ENCODE data around the gene NFASC.

Gene NFASC

DNA sequence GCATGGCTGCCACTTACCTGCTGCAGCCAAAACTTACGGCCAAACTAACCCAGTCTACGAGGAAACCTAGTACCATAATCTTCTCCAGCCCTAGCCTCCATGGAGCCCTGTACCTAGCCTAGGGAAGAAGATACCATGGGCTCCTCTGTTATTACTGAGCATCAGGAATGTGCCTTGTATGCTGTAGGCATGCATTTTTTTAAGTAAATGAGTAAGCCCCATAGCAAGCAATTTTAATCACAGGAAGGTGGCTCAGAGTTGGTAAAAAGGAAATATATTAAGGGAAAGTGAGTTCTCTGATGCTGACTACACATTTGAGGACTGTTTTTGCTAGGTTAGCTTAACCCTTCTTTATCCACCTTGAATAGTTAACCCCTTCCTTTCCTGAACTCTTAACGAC is 21.2 kb downstream of the NFASC start:
- DNase-seq = no peak

DNA sequence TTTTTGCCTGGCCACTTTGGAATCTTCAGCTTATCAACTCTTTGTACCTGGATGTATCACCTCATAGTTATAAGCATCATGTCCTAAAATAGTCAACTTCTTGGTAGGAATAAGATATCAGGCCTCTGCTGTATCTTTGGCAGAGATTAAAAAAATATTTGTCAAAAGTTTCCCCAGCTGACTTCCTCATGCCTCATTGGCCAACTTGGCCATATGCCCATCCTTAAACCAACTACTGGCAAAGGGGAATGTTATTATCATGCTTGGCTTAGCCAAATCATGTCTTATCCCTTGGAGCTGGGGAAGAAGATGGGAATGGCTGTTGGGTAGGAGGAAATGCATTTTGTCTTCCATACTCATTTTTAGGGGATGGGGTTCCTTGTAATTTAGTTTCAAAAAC is 23.4 kb downstream of the NFASC start:
- no peak for DNase-seq

DNA sequence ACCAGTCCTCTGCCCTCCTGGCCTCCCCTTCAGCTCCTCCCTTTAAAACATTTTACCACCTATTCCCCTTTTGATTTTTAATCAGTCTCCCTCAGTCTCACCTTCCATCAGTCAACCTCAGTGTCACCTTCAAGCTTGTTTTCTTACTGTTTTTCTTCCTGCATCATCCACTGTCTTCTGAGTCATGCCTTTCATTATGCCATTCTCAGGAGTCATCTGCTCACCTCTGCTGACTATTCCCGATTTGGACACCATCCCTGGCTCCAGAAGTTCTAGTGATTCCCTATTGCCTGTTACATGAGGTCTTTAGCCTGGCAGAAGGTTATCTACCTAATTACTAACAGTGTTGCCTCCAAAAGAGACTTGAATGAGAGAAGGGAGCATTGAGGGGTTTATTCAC is 23.9 kb downstream of the NFASC start:
- DNase-seq = no peak

DNA sequence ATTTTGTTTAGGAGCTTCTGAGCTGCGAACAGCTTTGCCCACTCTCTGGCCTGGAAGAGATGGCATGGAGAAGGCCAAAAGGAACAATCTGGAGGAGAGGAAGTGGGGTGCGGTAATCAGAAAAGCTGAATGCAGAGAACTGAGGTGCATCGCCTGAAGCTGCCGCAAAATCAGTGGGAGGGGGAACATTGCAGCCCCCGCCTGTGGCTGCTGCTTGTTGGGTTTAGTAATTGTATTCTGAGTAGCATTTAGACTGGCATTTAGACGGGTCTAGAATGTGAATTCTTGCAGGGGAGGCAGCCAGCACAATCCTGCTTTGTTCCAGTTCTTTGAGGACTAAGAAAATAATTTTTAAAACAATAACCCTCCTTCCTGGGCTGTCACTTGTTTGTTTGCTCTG is 25.4 kb downstream of the NFASC start:
- DNase-seq = no peak

DNA sequence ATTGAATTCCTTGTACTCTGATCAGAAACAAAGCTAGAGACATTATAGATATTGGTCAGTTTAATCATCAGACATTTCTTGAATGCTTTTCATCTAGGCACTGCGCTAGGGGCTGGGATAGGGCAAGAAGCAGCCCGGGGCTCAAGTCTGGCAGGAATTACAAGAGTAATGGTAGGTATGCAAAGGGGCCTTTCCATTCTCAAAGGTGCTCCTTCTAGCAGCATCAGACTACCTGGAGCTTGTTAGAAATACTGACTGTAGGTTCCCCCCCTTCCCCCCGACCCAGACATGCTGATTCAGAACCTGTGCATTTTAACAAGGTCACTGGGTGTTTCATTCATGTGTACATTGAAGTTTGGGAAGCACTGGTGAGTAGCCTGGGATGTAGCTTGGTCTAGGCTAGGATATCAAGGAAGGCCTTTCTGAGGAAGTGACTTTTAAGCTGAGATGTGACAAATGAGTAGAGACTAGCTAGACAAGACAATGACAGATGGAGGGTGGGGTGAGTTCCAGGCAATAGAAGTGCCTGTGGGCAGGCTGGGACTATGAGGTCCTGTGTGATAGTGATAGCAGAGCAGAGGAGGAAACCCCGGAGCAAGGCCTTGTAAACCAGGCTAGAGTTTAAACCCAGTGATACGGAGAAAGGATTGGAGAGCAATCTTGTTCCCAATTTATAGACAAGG is 26.3 kb downstream of the NFASC start:
- no peak for DNase-seq

DNA sequence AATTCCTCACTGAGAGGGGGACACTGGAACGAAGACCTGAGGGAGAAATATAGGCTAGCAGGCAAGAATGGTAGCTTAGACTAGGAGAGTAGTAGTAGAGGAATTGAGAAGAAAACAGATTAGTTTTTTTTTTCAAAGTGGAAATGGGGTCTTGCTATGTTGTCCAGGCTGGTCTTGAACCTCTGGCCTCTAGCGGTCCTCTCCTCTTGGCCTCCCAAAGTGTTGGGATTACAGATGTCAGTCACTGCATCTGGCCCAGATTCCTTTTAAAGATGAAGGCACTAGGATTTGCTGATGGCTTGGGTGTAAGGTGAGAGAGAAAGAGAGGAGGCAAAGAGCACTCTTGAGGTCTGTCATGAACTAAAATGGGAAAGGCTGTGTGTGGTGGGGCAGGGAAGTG is 30.1 kb downstream of the NFASC start:
- DNase-seq = no peak

DNA sequence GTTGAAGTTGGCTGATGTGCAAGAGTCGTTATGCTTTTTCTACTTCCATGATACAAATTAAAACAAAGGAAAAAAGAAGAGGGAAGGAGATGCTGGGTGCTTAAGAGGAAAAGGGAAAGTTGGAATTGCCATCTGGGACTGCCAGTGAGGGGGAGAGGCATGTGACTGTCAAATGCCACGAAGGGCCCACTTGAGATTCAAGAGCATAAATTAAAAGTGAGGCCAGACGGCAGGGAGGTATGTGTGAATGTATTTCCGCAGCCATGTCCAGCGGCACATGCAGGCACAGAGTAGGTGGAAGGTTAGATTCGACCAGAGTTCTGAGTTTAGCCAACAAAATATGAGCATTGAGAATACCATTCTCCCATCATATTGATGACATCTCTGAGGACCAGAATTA is 32.0 kb downstream of the NFASC start:
- DNase-seq = no peak

DNA sequence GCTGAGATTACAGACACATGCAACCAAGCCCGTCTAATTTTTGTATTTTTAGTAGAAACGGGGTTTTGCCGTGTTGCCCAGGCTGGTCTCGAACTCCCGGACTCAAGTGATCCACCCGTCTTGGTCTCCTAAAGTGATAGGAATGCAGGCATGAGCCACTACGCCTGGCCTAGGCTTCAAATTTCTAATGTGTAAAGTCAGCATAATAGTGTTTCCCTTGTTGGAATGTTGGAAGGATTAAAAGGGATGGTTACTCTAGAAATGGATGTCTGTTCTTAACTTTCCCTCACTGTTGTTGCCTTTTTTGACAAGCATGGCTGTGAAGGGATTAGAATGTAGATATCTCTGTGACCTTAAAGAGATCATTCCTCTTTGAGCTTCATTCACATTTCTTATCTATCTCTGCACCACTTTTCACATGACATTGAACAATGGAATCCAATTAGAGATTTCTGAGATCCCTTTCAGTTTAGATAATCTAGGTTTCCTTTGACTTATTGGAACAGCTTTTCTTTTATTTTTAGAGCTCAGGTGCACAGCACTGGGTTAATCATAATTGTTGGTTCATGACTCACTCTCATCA is 33.7 kb downstream of the NFASC start:
- no peak for DNase-seq

DNA sequence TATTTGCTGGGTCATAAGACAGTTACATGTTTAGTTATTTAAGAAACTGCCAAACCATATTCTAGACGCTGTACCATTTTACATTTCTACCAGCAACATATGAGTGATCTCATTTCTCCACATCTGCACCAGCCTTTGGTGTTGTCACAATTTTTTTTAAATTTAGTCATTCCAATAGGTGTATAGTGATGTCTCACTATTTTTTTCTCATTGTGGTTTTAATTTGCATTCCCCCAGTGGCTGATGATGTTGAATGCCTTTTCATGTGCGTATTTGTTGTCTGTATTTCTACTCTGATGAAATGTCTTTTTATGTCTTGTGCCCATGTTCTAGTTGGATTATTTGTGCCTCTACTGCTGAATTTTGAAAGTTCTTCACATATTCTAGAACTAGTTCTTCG is 38.4 kb downstream of the NFASC start:
- no peak for DNase-seq

DNA sequence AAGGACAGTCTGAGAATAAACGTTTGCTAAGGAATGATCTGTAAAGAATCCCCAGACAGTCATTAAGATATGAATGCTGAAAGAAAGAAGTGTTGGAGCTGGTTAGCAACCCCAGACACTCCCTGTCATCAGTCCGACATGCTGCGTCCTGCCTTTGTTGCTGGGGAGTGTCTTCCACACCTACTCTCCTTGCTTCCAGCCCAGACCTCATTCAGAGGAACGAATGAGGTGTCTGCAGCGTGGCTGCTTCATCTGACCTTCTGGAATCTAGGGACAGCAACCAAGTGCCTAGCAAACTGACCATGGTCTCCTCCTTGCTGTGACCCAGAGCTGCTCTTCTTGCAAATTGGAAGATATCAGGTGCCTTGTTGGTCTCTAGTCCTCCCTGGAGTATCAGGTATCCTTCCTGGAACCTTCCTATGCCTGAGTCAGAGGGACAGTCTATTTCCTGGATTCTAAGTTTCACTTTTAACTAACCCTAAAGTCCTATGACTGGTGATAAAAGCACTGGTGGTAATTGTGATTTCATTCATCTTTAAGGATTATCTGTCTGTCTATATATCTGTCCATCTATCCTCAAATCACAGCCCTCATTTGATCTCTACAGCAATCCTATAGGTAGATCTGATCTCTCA is 45.3 kb downstream of the NFASC start:
- no peak for DNase-seq

DNA sequence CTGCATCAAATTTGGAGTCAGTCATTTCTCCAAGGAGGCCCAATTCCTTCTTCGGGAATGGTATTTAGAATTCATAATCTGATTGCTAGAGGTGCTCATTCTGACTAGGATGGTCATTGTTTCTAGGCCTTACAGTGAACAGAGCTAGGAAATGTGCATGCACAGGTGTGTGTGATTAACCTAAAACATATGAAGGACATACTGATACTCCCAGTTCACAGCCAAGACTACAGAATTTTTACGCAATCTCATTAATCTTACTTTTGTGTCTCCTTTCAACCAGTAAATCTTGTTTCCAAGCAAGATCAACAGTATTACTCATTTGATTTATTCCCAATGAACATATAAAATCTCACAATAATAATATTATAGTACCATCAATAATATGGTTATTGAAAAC is 47.1 kb downstream of the NFASC start:
- no peak for DNase-seq

DNA sequence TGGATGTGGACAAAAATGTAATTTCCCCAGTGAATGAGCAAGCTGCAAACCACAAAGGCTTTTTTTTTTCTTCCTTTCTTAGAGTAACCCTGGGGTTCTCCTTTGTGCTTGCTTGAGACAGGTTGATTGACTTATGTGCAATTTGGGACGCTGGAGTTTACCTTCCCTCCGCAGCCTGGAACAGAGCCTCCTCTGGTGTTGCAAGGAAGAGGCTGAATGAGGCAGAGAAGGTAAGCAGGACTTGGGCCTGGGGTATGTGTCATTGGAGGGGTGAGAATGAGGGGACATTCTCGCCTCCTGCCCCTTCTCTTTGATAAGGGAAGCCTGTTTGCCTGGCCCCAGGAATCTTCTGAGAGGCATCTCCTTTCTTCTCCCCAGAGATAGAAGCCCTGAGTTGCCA is 49.8 kb downstream of the NFASC start:
- DNase-seq = no peak

DNA sequence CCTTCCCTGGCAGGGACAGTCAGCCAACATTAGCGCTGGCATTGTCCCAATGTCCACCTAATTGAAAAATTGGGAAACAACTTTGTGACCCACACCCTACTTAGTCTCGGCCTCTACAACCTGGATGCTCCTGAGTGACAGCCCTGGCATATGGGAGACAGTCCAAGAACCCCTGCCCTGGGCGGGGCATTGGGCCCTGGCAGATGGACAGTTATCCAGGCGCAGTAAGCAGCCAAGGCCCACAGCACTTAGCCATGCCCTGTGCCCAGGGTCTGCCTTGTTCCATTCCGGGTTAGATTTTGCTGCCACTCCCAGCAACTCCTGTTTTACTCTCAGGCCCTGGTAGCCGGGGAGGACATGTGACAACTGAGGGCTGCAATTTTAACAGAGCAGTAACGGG is 50.3 kb downstream of the NFASC start:
- no peak for DNase-seq

DNA sequence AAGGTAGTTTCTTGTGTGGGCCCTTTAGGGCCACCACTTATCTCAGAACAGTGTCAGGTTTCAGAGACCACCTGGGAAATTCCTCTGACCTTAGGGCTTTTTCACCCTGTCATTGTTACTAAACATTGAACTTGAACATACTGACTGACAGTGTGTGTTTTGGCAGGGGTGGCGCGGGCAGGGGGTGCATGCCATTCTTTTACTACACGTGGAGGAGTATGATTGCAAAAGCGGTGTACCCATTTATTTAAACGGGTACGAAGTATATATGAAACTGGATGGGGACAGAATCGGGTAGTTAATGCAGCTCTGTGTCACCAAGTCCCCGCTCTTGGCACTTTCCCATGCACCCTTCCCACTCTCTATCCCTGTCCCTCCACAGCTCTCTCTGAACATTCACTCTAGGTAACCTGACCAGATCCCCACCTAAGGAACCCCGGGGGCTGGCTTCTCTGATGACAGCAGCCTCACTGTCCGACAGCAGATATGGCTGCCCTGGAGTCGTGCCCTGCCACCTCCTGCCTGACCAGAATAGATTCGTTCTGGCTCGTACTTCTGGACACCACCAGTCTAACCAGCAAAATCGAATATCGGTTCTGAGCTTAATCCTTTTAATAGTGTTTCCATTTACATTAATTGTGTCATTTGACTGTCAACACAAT is 51.3 kb downstream of the NFASC start:
- DNase-seq = no peak

DNA sequence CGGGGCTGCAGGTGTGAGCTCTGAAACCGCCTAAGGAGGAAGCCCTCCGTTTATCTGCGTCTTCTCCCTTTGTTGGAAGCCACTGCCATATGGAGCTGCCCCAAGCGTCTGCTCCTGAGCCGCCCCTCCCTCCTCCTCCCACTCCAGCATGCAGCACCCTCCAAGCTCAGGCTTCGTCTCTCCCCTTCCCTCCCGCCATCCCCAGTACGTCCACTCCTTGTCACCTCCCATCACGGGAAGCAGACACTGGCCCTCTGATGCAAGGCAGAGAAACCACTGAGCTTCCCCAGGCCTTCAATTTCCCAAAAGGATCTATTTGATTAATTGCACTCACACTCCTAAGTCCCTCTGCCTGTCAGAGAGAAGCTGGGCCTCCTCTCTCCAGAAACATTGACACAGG is 52.5 kb downstream of the NFASC start:
- no peak for DNase-seq

DNA sequence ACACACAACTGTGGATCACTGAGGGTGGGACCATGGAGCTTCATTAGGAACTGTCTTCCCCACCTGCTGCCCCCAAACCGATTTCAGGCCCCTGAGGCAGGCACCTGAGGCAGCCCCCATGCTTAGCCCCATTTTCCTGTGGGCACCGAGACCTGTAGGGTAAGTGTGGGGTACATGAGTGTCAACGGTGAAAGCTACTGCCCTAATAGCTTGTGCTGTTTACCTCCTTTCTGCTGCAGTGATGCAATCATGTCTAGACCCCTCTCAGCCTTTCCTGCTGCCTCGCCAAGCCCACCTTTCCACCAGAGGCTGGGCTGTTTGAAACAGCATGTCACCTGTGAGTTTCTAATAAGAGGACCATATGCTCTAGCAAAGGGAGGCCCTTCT is 53.0 kb downstream of the NFASC start:
- DNase-seq = no peak

DNA sequence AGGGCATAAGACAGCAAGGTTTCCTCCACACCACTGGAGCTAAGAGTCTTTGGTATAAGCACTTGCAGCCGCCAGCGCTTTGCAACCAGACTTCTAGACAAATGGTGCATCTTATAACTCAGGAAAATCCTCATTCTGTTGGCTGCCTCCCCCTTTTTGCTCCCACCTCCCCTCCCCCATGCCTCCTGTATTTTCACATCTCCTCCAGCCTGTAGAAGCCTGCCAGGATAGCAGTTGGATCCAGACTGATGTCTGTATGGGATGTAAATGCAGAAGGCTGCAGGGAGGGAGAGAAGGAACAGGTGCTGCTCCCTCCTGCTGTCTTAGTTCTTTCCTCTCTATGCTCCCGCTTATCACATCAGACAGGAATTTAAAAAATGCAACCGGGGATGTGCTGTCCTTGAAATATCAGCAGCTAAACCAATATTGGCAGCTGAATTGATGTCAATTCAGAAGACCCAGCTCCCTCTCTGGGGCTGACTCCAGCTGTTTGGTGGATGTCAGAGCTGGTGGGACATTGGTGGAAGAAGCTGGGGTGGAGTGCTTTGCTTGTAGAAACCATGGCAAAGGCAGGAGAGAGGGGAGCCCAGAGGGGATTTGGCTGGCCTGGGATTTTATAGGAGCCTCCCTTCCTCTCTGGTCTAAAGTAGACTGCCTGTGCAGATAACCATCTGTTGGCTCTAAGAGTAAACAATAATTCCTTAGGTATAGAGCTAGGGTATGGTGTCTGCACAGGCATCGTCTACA is 53.5 kb downstream of the NFASC start:
- no peak for DNase-seq

DNA sequence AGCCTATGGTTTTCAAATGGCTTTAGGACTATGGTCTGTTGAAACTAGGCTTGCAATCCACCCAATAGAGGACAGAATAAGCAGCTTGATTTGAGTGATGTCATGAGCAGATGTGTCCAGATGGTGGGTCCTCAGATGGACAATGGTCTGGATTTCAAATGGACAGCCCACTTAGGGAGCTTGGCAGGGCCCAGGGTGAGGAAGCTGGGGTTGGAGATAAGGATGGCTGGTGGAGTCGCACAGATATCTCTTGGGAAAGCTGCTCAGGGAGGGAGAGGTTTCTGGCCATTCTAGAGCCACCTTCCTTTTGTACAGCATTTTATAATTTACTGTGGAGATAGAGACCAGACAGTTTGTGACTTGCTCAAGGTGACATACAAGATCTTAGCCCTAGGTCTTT is 55.0 kb downstream of the NFASC start:
- no peak for DNase-seq

DNA sequence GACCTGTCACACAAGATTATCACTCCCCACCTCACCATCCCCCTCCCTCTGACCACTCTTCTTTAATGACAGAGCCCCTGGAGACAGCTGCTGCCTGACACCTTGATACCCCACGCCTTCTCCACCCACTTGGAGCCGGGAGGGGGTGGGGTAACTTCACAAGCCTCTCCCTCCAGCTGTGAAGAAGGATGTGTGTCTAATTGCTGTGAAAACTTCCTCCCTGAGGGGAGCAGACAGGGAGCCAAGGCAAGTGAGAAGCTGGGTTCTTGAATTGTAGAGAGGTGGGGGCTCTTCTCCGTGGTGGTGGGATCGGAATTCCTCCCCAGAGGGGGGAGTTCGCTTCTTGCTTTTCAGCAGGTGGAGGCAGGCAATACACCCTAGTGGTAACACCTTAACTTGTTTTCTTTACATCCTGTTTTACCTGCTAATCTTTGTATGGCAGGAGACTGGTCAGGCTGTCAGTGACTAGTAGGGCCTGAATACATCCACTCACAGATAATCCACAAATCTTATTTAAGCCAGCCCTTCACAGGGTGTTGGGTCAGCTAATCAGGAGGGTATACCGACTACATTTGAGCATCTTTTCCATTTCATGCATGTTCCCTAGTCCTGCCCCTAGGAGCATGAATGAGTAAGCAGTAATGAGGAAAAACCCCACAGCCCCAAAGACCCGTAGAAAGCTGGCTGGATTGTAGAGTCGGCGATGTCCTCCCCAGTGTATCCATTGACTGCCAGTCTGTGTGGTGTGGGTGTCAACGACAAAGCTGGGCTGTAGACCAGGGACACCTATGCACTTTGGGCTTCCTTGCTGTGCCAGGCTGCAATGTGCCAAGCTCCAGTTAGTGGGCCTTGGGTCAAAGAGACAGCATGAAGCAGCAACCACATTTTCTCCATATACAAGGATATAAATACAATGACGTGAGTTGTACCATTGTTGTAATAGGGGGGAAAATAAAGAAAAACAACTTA is 57.3 kb downstream of the NFASC start:
- DNase-seq = no peak

DNA sequence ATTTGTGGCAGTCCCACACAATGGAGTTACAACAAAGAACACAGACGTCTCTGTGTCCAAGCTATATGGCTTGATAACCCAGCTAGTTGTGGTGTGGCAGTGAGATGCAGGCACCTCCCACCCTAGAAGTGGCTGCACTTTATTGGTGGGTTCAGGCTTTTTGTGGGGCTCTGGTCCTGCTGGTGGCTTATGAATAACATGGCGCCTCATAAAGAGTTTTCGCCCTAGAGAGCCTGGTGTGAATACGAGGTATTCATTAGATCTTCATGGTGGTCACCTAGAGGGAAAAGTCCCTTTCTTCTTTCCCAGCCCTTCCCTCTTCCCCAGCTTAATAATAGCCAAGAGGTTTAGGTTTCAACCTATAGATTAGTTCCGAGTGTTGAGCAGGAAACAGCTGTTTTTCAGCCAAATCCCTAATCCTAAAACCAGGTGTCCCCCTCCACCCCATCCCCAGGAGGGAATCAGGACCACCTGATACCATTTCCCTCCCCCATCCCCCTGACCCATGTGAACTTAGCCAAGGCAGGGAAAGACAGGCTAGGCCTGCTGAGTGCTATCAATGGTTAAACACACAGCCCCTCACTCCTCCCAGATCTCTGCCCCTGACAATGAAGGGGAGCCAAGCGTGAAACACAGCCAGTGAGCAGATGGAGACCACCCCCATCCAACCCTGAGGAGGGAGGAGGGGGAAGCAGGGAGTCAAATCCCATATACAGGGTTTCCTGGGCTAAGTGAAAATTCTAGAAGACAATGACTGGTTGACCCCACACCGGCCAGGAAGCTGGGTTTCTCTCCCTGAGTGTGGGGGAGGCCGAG is 58.2 kb downstream of the NFASC start:
- DNase-seq = no peak

DNA sequence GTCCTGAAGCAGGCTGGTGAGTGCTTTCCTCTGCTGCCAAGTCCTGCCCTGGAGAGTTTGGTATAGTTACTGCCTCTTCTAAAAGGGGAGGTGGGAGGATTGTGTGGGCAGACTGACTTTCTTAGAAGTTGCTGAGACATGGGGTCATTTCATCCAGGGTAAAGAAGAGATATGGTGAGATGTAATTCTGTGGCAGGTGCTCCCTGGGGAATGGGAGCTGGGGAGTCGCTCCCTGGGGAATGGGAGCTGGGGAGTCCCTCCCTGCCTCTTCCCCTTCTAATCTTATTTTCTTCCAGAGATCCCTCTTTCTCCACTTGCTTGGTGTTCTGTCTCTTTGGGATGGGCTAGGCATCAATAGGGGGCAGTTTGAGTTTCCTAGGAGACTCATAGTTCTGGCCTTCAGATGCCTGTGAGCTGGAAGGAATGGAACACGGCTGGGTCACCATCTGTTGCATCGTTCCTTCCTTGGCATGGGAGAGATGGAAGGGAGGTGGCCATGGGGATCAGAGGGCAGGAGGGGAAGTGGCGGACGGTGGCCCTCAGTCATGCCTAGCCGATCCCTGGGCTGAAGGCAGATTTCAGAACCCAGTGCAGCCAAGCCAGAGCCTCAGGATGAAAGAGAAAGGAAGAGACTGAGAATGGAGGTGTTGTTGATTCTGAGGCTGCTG is 59.0 kb downstream of the NFASC start:
- DNase-seq = no peak

All from NK-92 treated with Interleukin-12 subunit alpha and Interleukin-12 subunit beta, amount 100 ng/mL, for 24 hours (cell line).